ENCODE results near the gene CSNK2A3.

- TF ChIP-seq CTCF (IDR thresholded peaks at IDR 0.05; ENCODE audit: low read depth, low read length), result no peak
- TF ChIP-seq EZH2phosphoT487 (IDR thresholded peaks at IDR 0.05; ENCODE audit: low read depth), result no peak
Observed at GRCh38 chr11:11335043-11335442, 18.0 kb downstream of the CSNK2A3 start.
